T1000 (cell line): ENCODE results near the gene MSH4.
"Not testable (repeated sequence)": the region's sequence is repeated elsewhere in the genome, so short reads cannot be mapped to it uniquely, and the experiment has no call there.

Experiments used
- DNase-seq: peaks from one replicate; lab custom pipeline; 2025; ENCODE audit warnings: mixed read lengths; lab: John Stamatoyannopoulos, UW

The MSH4 gene

DNA sequence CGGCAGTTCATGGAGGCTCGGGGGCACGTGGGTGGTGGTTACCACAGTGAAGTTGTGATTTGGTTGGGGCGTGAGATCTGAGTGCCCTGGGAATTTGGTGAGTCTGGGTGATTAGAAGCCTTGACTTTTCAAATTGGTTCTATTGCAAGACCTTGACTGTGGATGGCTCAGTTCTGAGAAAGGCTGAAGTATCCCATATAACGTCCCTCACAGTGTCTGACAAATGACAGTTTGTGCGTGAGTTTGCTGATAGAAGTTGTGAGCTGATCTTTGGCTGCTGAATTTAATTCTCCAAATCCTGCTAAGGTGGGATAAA lies 549 bp downstream of the MSH4 start:
- DNase-seq, result no peak

DNA sequence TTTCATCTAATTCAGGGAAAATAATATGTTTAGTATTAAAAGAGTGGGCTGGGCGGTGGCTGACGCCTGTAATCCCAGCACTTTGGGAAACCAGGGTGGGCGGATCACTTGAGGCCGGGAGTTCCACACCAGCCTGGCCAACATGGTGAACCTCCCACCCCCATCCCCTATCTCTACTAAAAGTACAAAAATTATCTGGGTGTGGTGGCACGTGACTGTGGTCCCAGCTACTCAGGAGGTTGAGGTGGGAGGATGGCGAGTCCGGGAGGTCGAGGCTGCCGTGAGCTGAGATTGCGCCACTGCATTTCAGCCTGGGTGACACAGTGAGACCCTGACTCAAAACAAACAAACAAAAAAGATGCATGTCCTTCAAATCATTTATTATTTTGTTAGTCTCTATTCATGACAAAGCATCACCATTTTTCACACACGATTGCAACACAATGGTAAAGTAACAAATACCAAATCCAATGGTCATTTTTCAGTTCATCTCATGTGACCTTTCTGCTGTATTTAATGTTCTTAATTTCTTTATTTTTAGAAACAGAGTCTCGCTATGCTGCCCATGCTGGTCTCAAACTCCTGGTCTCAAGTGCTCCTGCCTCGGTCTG lies 1.0 kb downstream of the MSH4 start:
- no peak for DNase-seq

DNA sequence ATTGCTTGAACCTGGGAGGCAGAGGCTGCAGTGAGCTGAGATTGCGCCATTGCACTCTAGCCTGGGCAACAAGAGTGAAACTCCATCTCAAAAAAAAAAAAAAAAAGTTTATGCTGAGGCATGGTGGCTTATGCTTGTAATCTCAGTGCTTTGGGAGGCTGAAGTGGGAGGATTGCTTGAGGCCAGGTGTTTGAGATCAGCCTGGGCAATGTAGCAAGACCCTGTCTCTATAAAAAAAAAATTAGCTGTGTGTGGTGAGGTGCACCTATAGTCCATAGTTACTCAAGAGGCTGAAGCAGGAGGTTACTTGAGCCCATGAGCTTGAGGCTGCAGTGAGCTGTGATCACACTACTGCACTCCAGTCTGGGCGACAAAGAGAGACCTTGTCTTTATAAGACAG lies 4.8 kb downstream of the MSH4 start:
- DNase-seq, result not testable (repeated sequence)

DNA sequence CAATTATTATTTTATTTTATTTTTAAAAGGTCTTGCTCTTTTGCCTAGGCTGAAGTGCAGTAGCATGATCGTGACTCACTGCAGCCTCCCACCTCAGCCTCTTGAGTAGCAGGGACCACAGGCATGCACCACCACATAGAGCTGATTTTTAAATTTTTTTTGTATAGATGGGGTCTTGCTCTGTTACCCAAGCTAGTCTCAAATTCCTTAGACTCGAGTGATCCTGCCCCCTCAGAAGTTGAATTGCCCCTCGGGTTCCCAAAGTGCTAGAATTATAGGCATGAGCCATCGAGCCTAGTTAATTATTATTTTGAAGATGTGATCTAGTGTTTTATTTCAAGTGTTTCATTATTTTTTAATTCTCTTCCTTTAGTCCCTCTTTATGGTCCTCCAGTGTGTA lies 12.2 kb downstream of the MSH4 start:
- no peak for DNase-seq

DNA sequence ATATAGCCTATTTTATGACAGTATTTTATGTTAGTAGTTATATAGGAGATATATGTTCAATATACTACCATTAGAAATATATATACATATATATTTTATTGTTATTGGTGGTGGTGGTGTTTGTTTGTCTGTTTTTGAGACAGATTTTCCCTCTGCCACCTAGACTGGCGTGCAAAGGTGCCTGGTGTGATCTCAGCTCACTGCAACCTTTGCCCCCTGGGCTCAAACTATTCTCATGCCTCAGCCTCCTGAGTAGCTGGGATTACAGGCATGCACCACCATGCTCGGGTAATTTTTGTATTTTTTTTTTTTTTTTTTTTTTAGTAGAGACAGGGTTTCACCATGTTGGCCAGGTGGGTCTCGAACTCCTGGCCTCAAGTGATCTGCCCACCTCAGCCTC lies 13.4 kb downstream of the MSH4 start:
- DNase-seq, result not testable (repeated sequence)

DNA sequence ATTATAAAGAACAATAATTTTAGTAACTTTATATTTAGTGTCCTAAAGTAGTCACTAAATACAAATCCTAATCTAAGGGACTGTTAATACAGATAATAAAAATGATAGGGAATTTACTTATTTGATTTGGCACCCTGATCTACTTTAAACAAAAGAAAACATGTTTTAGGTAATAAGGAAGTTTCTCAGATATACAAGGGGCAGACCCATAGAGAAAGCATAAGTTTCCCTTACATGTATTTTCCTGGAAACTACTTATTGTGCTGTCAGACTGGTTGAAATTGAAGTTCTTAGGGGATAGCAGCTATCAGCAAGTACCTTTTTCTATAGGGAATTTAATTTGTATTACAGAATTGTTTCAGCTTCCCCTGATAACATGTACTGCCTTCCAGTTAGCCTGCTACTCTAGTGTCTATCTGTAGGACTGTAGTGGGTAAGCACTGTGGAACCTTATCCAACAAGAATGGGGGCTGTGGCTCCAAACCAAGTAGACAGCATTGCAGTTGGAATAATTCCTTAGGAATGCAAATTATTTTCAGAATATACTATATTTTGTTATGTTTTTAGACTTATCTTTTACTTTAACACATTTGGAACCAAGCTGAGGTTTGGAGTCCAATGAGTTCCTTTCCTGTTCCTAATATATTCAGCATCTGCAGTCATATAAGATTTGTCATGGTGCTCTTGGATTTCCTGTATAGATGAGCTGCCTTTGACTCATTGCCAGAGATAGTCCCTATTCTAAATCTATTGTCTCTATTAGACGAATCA lies 14.7 kb downstream of the MSH4 start:
- no peak for DNase-seq

DNA sequence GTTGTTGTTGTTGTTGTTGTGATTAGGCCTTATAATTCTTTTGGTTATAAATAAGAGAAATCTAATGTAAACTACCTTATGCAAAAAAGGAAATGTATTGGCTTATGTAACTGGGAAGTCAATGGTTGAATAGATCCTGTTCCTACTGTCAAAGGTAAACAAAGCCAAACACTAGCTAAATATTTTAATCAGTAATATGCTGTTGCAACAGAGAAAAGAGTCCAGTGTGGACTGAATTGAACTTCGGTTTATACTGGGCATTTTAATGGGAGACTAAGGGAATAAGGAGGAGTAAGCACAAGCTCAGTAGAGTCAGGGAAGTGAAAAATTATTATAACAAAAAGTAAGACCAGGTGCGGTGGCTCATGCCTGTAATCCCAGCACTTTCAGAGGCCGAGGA lies 15.4 kb downstream of the MSH4 start:
- DNase-seq, result no peak

DNA sequence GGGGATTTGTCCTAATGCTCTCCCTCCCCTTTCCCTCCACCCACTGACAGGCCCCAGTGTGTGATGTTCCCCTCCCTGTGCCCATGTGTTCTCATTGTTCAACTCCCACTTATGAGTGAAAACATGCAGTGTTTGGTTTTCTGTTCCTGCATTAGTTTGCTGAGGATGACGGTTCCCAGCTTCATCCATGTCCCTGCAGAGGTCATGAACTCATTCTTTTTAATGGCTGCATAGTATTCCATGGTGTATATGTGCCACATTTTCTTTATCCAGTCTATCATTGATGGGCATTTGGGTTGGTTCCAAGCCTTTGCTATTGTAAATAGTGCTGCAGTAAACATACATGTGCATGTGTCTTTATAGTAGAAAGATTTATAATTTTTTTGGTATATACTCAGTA lies 26.9 kb downstream of the MSH4 start:
- not testable (repeated sequence) for DNase-seq

DNA sequence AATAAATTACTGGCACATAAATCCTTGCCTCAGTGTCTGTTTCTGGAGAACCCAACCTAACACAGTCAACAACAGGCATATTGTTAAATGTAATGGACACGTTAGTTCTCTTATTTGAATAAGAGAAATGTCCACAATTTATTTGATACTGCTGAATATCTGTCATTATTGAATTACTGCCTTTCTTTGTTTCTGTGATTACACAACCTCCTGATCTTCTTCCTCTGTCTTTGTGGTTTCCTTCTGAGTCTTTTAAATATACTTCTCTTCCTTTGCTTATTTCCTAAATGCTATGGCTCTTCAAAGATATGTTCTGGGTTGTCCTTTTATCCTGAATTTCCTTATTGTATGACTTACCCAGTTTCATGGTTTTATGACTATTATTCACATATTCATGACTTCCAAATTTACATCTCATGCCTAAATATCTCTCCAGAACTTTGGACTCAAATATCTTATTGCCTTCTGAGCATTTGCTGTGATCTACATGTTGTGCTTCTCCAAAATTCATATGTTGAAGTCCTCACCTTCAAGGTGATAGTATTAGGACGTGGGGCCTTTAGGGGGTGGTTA lies 39.9 kb downstream of the MSH4 start:
- DNase-seq, result no peak

DNA sequence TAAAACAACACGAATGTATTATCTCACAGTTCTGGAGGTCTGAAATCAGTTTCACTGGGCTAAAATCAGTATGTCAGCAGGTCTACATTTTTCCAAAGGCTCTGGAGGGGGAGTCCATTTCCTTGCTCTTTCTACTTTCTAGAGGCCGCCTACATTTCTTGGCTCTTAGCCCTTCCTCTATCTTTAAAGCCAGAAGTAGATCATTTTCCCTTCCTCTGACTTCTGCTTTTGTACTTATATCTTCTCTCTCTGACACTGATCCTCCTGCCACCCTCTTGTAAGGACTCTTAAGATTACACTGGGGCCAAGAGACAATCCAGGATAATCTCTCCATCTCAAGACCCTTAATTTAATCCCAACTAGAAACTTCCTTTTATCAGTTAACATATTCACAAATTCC lies 41.4 kb downstream of the MSH4 start:
- no peak for DNase-seq

DNA sequence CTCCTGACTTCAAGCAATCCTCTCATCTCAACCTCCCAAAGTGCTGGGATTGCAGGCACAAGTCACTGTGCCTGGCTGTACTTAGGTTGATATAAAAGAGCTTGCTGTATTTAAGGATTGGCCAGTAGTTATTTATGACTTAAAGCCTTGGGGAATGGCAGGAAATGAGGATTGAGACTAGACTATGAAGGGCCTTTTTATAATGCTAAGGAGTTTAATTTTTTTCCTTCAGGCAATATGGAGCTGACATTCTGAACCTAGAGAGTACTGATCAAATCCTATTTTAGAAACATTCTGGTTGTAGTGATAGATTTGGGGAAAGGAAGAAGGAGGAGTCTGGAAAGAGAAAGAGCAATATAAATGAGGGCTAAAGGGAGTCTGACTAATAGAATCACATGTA lies 44.7 kb downstream of the MSH4 start:
- no peak for DNase-seq

DNA sequence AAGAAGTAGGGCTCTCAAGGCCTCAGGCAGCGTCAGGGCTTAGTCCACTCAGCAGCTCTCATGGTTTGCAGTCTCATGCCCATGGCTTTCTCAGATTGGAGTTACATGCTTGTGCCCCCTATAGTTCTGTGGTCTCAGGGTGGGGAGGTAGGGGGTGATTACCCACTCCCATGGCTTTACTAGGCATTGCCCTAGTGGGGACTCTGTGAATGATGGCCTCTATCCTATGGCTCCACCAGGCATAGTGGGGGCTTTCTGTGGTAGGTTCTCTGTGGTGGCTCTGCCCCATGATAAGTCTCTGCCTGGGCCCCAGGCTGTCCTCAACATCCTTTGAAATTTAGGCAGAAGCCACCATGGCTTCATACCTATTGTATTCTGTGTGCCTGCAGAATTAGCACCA lies 48.9 kb downstream of the MSH4 start:
- no peak for DNase-seq

DNA sequence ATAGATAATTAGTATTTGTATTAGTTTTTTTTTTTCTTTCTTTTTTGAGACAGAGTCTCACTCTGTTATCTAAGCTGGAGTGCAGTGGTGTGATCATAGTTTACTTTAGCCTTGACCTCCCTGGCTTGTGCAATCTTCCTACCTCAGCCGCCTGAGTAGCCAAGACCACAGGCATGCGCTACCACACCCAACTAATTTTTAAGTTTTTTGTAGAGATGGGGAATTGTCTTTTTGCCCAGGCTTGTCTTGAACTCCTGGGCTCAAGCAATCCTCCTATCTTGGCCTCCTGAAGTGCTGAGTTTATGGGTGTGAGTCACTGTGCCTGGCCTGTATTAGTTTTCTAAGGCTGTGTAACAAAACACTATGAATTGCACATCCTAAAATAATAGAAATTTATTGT lies 58.3 kb downstream of the MSH4 start:
- peak; percentile 63 for DNase-seq

DNA sequence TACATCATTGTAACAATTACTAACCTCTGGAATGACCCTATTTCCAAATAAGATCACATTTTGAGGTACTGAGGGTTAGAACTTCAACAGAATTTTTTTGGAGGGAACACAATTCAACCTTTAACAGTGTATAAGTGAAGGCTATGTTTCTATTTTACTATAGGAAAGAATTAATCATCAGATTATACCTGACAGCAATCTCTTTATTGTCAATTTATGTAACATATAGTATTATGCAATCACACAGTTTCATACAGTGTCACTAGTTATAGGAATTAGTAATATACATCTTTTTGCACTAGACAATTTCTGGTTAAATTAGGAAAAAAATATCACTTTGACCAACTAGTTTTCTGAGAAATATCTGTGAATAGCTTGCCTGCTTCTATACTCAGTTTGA lies 59.1 kb downstream of the MSH4 start:
- DNase-seq, result no peak

DNA sequence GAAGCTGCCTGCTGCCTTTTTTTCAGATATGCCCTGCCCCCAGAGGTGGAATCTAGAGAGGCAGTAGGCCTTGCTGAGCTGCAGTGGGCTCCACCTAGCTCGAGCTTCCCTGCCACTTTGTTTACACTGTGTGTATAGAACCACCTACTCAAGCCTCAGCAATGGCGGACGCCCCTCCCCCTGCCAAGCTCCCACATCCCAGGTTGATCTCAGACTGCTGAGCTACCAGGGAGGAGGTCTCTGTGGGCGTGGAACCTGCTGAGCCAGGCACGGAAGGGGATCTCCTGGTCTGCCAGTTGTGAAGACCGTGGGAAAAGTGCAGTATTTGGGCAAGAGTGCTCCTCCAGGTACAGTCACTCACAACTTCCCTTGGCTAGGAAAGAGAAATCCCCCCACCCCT lies 65.1 kb downstream of the MSH4 start:
- DNase-seq, result no peak

DNA sequence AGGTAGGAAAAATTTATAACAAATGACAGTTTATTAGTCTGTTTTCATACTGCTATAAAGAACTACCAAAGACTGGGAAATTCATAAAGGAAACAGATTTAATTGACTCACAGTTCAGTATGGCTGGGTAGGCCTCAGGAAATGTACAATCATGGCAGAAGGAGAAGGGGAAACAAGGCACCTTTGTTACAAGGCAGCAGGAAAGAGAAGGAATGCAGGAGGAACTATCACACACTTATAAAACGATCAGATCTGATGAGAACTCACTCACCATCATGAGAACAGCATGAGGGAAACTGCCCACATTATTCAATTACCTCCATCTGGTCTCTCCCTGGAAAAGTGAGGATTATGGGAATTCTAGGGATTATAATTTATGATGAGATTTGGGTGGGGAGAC lies 74.3 kb downstream of the MSH4 start:
- no peak for DNase-seq

DNA sequence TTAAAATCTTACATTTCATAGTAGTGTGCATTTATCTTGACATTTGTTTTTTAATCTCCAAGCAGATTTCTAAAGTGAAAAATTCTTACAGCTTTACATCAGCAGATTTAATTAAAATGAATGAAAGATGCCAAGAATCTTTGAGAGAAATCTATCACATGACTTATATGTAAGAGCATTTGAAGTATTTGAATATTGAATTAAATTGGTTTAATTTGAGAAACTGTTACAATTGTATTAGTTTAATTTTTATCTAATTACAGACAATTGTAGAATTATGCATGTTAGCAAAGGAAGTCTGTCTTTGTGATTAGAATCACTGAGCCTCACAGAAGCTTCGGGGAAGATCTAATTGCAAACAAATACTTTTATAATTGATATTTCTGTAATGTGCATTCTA lies 83.3 kb downstream of the MSH4 start:
- no peak for DNase-seq

DNA sequence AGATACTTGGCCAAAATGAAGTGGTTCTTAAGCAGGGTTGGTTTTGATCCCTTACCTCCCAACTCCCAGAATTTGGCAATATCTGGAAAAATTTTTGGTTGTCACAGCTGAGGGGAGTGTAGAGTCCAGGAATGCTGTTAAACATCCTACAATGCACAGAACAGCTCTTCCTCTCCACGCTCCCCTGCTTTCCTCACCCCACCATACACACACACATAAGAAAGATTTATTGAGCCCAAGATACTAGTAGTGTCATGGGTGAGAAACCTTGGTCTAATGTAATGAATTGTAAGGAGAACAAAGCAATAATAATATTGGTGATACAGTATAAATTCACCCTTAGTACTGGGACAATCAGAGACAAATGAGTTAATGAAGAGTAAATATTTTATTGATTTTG lies 87.8 kb downstream of the MSH4 start:
- no peak for DNase-seq

DNA sequence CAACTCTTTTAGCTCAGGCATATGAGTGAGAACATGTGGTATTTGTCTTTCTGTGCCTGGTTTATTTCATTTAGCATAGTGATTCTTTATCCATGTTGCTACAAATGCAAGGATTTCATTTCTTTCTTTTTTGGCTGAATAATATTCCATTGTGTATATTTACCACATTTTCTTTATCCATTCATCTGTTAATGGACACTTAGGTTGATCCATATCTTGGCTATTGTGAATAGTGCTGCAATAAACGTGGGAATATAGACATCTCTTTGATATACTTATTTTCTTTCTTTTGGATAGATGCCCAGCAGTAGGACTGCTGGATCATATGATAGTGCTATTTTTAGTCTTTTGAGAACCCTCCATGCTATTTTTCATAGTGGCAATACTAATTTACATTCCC lies 104.7 kb downstream of the MSH4 start:
- DNase-seq, result no peak

DNA sequence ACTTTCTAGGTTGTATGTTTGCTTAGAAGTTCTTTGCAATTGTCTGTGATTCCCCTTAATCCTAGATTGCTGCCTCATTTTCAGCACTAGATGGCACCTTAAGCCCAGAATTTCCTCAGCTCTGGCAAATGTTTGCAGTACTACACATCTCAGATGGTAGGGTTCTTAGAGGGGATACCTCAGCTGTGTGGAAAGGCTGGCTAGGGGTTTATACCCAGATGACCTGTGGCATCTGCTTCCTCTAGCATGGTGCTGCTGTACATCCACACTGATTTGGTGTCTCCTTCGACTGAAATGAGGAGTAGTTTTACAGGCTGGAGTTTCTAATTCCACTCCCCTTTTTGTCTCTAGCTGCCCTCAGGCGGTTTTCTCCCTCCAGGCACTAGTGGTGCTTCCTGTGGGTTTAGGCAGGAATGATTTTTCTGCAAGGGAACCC lies 112.1 kb downstream of the MSH4 start:
- DNase-seq, result peak; percentile 50

DNA sequence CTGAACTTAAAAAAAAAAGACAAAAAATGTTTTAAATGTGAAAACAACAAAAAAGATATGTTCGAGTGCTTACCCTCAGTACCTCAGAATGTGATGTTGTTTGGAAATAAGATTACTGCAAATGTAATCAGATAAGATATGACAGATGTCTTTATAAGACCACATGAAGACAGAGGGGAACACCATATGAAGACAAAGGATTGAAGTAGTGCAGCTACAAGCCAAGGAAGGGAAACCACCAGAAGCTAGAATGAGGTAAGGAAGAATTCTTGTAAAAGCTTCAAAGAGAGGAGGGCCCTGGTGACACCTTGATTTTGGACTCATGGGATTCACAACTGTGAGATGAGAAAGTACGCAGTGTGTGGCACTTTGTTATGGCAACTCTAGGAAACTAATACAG lies 120.2 kb downstream of the MSH4 start:
- no peak for DNase-seq

DNA sequence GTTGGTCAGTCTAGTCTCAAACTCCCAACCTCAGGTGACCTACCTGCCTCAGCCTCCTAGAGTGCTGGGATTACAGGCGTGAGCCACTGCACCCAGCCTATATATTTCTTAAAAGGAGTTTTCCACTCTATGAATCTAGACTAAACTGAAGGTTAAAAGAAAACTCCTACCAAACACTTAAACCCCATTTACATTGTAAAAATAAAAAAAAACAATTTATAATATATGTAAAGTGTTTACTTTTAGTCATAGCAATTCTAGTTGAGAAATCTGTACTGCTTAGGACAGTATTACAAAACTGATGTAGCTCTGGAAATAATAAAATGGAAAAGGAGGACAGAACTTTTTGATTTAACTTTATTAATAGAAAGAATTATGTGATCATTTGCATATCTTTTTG lies 126.0 kb downstream of the MSH4 start:
- no peak for DNase-seq

DNA sequence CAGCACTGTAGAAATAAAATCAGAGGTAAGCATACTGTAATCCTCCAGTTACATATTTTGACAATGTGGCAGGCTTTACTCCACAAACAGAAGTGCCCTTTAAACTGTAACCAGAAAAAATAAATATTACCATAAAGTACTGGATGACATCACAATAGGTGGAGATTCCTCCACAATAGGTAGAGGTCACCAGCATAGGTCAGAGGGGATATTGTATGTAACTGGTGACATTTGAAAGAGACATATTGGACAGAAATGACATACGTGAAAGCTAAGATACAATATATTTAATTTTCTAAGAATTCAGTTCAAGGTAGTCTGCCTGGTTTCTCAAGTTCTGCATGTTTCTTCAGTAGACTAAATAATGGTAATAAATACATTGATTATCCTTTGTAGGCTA lies 135.6 kb downstream of the MSH4 start, which contains the start of gene ASB17:
ASB17 (minus strand) TSS at position 101 of the 400 bp plus-strand sequence. CDS start 113 bp downstream, outside the sequence.
- DNase-seq, result no peak

DNA sequence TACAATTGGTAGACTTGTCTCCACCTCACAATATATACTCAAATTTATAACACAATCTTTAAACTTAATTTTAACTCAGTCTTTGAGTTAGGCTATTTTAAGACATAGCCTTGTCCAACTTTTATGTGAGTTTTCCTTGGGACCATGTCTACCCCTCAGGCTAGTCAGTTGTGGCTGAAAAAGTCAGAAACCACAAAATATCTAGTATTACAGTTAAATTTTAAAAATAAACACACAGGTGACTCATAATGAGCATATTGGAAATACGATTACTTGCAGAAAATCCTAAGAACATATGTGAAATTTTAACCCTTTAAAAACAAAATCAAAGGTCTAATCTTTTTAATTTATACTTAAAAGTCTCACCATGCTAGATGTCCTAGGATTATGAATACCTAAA lies 140.4 kb downstream of the MSH4 start:
- peak; percentile 25 for DNase-seq
